HG02610 (cell line): ENCODE results near the gene PDE6C.
A peak's percentile ranks its signal among the peaks of the same experiment; 100 is the strongest.
"Not testable (repeated sequence)": the region's sequence is repeated elsewhere in the genome, so short reads cannot be mapped to it uniquely, and the experiment has no call there.

Experiments
- ATAC-seq: cut with Tn5 transposase; IDR thresholded peaks from one replicate; pipeline ENCODE4 v1.9.1; 2021; ENCODE audit warnings: mild to moderate bottlenecking, moderate library complexity; ENCODE audit not compliant: unreplicated experiment

PDE6C gene

DNA sequence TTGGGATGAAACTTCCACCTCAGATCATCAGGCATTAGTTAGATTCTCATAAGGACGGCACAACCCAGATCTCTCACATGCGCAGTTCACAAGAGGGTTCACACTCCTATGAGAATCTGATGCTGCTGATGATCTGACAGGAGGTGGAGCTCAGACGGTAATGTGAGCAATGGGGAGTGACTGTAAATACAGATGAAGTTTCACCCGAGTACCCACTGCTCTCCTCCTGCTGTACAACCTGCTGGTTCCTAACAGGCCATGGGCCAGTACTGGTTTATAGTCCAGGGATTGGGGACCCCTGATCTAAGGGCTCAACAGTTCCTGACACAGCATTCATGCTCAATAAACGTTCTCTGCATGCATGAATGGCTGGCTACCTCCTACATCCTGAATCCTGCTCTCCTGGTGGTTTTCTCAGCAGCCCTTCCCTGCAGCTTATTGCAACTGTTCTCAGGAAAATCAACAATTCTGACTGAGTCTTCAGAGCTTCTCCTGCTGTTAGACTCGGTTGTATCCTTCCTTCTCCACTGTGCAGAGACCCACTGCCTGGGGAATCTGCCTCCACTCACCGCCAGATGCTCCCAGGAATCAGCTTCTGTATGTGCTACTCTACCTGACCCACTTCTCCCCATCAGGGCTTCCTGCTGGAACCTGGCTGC lies 17.4 kb downstream of the PDE6C start:
- no peak for ATAC-seq

- peak; percentile 67 for ATAC-seq
Measured at GRCh38 chr10:93630625-93631557, 18.6 kb downstream of the PDE6C start.

- ATAC-seq: no peak
Measured at GRCh38 chr10:93639791-93640190, 27.5 kb downstream of the PDE6C start.

DNA sequence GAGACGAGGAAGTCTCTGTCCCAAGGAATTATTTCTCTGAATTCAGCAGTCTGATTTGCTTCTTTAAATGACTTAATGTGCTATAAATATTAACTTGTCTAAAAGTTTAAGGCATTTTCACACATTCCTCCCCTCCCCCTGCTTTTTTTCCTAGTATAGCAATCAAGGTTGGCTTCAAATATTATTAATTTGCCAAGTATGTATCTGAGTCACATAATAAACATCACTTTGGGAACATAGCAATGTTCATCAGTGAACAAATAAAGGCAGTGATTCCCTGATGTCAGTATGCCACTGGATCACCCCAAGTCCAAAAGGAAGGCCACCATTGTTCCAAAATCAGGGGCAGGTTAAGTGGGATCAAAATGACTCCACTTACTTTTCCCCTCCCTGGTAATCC lies 40.5 kb downstream of the PDE6C start:
- no peak for ATAC-seq

DNA sequence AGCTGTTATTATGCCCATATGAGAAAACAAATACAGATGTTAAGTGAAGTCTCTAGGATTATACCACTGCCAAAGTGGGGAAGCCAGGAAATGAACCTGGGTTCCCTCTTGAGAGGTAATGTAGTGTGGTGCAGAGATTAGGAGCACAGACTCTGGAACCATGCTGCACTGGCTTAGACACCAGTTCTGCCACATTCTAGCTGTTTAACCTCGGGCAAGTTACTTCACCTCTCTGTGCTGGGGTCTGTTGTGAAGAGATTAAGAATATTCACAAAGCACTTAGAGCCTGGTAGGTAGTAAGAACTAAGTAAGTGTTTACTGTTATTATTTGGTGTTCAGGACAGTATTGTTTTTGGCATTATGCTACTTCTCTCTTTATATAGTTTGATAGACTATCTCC lies 41.9 kb downstream of the PDE6C start:
- no peak for ATAC-seq

DNA sequence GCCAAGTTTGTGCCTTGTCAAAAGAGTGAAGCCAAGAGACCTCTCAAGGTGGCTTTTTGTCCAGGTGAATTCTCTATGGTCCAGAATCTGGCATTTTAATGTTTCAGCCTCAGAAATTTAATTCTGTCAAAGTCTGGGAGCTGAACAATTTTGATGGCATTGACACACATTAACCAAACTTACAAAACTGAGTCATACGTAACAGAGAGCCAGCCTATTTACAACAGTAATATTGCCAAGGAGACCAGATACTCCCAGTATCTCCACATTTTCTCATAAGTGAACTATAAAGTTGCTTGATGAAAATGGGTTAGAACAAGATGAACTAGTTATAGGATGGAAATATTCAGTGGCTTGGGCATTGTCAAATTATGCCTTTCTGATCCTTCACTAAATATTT lies 43.8 kb downstream of the PDE6C start:
- no peak for ATAC-seq

DNA sequence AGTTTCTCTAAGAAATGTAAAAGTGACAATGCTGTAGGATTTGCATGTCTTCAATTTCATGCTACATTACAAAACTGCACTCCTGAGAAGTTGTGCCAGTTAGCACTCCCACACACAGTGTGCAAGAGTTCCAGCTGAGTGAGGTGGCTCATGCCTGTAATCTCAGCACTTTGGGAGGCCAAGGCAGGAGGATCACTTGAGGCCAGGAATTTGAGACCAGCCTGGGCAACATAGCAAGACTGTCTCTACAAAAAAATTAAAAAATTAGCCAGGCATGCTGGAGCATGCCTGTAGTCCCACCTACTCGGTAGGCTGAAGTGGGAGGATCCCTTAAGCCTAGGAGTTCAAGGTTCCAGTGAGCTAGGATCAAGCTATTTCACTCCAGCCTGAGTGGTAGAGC lies 45.4 kb downstream of the PDE6C start:
- ATAC-seq: no peak

GRCh38 chr10:93666030-93666429 lies 53.7 kb downstream of the PDE6C start:
- no peak for ATAC-seq

DNA sequence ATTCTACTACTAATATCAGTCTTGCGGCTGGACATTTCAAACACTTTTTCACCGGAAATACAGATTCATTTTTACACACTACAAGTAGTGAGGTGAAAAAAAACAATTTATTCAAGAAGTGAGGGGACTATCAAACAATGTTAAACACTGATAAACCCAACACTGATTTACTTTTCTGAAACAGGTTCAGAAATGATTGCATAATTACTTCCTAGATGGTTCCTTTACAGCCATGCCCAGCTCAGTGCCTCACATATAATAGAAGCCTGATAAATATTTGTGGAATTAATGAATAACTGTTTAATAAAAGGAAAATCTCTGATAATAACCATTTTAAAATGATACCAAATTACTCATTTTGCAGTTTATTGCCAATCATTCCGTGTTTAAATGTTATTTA lies 55.5 kb downstream of the PDE6C start:
- no peak for ATAC-seq

DNA sequence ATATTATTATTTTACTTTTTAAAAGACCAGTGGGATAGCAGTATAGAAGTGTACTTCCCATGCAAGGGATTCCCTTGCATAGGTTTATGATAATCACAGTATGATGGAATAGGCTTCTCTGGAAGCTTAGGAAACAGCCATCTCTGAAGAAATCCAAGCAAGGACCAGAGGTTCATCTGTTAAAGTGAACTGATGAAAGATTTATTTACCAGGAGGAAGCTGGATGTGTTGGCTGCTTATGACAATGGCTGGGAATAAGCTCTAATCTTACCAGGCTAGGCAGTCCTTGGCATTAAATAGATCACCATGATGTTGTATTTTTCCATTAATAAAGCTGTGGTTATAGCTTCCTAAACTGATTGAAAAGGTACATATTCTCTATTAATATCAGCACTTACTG lies 58.0 kb downstream of the PDE6C start:
- no peak for ATAC-seq

- no peak for ATAC-seq
Measured at GRCh38 chr10:93671042-93671441, 58.7 kb downstream of the PDE6C start.

GRCh38 chr10:93672022-93672678 lies 59.8 kb downstream of the PDE6C start:
- no peak for ATAC-seq

- ATAC-seq: no peak
Measured at GRCh38 chr10:93672890-93673289, 60.6 kb downstream of the PDE6C start.

GRCh38 chr10:93673791-93674190 lies 61.5 kb downstream of the PDE6C start:
- no peak for ATAC-seq

DNA sequence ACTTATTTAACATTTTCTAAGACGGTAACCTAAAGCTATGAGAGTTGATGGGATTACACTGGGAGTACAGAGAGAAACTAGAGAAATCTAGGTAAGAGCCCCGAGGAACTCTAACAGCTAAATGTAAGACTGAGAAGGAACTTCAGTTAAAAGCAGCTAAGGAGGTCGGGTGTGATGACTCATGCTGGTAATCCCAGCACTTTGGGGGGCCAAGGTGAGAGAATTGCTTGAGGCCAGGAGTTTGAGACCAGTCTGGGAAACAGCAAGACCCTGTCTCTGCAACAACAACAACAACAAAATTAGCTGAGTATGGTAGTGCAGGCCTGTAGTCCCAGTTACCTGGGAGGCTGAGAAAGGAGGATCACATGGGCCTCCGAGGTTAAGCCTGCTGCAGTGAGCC lies 66.0 kb downstream of the PDE6C start:
- no peak for ATAC-seq

DNA sequence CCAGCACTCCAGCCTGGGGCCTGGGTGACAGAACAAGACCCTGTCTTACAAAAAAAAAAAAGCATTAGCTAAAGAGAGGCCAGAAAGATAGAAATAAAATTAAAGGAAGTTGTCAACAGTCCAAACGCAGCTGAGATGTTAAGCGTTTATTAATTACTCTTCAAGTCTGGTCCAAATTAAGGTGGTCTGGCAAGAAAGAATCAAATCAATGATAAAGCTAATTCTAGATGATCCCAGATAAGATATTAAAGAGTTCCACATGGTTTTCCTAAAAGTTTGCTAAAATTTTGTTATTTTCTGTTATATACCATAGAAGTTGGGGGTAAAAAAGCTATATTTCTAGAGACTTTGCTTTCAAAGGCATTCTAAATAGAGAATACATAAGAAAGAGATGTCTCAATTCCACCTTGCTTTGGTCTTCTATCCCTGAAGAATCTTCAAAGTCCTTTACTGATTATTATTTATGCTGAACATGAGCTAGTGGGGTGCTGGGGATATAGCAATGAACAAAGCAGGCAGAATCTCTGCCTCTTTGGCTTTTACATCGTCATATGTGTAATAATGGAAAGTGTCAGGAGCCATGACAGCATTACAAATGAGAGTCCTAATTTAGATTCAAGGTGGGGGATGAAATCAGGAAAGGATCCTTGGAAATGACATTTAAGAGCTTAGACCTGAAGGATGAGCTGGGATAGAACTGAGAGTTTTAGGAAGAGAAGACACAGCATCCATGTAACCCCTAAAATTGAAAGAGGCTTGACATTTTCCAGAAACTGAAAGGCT lies 66.7 kb downstream of the PDE6C start:
- ATAC-seq: no peak

- ATAC-seq: no peak
Measured at GRCh38 chr10:93680412-93681047, 68.2 kb downstream of the PDE6C start.

DNA sequence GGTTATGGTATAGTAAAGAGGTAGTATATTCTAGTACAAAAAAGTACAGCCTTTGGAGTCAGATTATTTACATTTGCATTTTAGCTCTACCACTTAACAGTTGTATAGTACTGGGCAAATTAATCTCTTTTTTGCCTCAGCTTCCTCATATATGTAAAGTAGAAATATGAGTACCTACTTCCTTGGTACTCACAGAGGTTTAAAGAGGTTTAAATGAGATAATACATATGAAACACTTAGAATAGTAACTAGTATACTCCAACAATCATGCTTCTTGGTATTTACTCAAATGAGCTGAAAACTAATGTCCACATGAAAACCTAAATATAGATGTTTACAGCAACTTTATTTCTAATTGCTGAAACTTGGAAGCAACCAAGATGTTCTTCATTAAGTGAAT lies 75.4 kb downstream of the PDE6C start:
- ATAC-seq: no peak

DNA sequence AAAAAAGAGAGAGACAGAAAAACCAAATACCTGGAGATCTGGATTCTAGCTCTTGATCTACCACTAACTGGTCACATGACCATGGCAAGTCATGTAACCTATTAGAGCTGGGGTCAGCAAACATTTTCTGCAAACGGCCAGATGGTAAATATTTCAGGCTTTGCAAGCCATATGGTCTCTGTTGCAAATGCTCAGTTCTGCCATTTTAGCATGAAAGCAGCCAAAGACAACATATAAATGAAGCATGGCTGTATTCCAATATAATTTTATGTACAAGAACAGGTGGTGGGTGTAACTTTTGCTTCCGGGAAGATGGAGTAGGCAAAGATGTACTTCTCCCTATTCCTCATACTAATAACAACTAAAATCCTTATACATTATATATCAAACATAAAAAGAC lies 83.4 kb downstream of the PDE6C start:
- no peak for ATAC-seq

GRCh38 chr10:93696582-93696981 lies 84.2 kb downstream of the PDE6C start:
- ATAC-seq: not testable (repeated sequence)

DNA sequence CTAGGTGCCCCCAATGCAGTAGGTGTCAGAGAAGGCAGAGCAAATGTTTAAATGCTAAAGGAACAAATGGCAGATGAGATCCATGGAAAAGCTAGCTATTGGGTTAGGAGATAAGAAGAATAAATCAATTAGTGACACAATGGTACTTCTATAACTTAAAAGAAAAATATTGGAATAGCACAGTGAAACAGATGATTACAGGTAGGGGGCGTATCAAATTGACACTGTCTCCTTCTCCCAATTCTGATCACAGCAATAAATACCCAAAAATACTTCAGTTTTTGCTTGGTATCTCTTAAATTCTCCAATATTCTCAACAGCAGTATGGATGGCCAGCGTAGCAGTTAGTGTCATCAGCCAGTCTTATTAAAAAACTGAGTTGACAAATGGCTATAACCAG lies 84.9 kb downstream of the PDE6C start:
- no peak for ATAC-seq
